OCI-LY1 (cell line): ENCODE results near the gene TET3.

ENCODE experiments used
- EZH2 ChIP-seq: fragments of 200-600 bp; sonication (generic), shearing (Covaris generic); IDR thresholded peaks from 2 replicates; pipeline ENCODE4 v1.8.0; 2017; ENCODE audit warnings: borderline replicate concordance, mixed run types, mild to moderate bottlenecking, antibody characterized with exemption, low read length, moderate library complexity, mixed read lengths
- TF ChIP-seq, protein P1 (sequence below): fragments of 200-600 bp; sonication (generic), shearing (Covaris generic); IDR thresholded peaks from 2 replicates; pipeline ENCODE4 v1.5.1; 2017; ENCODE audit warnings: mild to moderate bottlenecking, antibody characterized with exemption, low read length, moderate library complexity, mixed read lengths

DNA sequence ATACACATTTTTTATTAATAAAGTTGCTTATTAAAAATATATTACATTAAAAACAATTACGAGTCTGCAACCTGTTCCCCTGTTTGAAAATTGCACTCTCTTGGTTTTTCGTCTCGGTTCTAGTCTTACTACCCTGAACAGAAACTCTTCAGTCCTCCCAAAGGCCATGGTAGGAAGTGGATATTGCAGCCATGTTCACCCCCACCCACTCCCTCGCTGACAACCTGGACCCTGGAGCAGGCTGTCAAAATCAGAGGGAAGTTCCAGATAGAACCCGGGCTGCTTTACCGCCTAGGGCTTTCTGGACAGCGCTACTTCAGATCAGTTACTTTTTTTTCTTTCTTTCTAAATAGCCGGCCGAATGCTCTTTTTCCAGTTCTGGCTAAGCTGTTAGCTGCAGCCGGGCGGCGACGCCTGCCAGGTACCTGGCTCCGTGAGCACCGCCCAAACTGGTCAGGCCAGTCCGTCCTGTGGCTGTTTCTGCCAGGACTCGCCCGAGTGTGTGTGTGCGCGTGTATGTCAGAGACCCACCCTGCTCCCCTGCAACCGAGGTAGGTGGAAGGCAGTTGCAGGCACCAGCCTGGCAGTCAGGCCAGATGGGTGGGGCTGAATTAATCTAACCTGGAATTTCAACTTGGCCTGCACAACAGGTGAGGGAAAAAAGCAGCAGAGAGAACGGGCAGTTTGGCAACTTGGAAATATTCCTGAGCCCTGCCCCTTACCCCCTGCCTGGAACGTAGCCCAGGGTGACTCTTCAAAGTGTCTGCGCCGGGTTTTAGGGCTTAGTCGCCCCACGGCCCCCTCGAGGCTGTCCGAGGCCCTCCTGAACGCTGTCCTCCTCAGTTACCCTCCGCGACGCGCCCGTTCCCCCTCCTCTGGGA, 1.1 kb upstream of the TET3 start:
- TF ChIP-seq, protein P1, sequence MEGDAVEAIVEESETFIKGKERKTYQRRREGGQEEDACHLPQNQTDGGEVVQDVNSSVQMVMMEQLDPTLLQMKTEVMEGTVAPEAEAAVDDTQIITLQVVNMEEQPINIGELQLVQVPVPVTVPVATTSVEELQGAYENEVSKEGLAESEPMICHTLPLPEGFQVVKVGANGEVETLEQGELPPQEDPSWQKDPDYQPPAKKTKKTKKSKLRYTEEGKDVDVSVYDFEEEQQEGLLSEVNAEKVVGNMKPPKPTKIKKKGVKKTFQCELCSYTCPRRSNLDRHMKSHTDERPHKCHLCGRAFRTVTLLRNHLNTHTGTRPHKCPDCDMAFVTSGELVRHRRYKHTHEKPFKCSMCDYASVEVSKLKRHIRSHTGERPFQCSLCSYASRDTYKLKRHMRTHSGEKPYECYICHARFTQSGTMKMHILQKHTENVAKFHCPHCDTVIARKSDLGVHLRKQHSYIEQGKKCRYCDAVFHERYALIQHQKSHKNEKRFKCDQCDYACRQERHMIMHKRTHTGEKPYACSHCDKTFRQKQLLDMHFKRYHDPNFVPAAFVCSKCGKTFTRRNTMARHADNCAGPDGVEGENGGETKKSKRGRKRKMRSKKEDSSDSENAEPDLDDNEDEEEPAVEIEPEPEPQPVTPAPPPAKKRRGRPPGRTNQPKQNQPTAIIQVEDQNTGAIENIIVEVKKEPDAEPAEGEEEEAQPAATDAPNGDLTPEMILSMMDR = no peak
- TF ChIP-seq EZH2 = no peak
